CD4-positive, alpha-beta T cell treated with Interferon alpha-2 for 1 hour (primary cell): Measurements from ENCODE around the gene CADM1.

Experiments
- DNase-seq, 2 donors: peaks; one replicate each; pipeline ENCODE4 v3.0.0-alpha.2; 2020 to 2022

Gene CADM1

GRCh38 chr11:115313224-115313838 is 190.9 kb downstream of the CADM1 start:
- no peak for DNase-seq

- DNase-seq, result no peak
Observed at GRCh38 chr11:115311949-115312348, 192.3 kb downstream of the CADM1 start.

- DNase-seq, result no peak
Observed at GRCh38 chr11:115306689-115307088, 197.5 kb downstream of the CADM1 start.

- no peak for DNase-seq
Observed at GRCh38 chr11:115304774-115305472, 199.3 kb downstream of the CADM1 start.

- DNase-seq, result no peak
Observed at GRCh38 chr11:115303929-115304531, 200.2 kb downstream of the CADM1 start.

GRCh38 chr11:115302946-115303703 is 201.1 kb downstream of the CADM1 start:
- no peak for DNase-seq

- DNase-seq, result no peak
Observed at GRCh38 chr11:115300660-115301428, 203.4 kb downstream of the CADM1 start.

GRCh38 chr11:115298300-115299012 is 205.8 kb downstream of the CADM1 start:
- DNase-seq, result no peak

- no peak for DNase-seq
Observed at GRCh38 chr11:115297330-115297729, 206.9 kb downstream of the CADM1 start.

GRCh38 chr11:115291325-115291724 is 212.9 kb downstream of the CADM1 start:
- no peak for DNase-seq

GRCh38 chr11:115290893-115291292 is 213.3 kb downstream of the CADM1 start:
- DNase-seq, result no peak

GRCh38 chr11:115290479-115290878 is 213.7 kb downstream of the CADM1 start:
- no peak for DNase-seq

- DNase-seq, result no peak
Observed at GRCh38 chr11:115287266-115287665, 216.9 kb downstream of the CADM1 start.

GRCh38 chr11:115286614-115287013 is 217.6 kb downstream of the CADM1 start:
- DNase-seq, result no peak

- no peak for DNase-seq
Observed at GRCh38 chr11:115284773-115285172, 219.4 kb downstream of the CADM1 start.

GRCh38 chr11:115282923-115283322 is 221.3 kb downstream of the CADM1 start:
- DNase-seq, result no peak

- DNase-seq, result no peak
Observed at GRCh38 chr11:115280775-115281174, 223.4 kb downstream of the CADM1 start.

GRCh38 chr11:115279813-115280761 is 224.1 kb downstream of the CADM1 start:
- DNase-seq, result no peak

GRCh38 chr11:115276799-115277198 is 227.4 kb downstream of the CADM1 start:
- DNase-seq, result no peak

GRCh38 chr11:115276191-115276590 is 228.0 kb downstream of the CADM1 start:
- no peak for DNase-seq

GRCh38 chr11:115275045-115275444 is 229.2 kb downstream of the CADM1 start:
- DNase-seq, result no peak
